Activated T-cell treated with anti-CD3 and anti-CD28 coated beads, Interleukin-2, amount 50 U/mL, for 4 hours (primary cell): Measurements from ENCODE around the gene RAP1GAP2. TPM values are rescaled to one million over a fixed set of nuclear protein-coding genes. Genes with fewer than 3 reads are reported as not detected.
A peak's percentile ranks its signal among the peaks of the same experiment; 100 is the strongest.
"Not testable (repeated sequence)": the region's sequence is repeated elsewhere in the genome, so short reads cannot be mapped to it uniquely, and the experiment has no call there.

Source experiments
- ATAC-seq, 2 donors: fragments of 200-7000 bp; cut with Tn5 transposase; one replicate each; pipeline ENCODE4 v1.10.0; 2021
- DNase-seq: peaks from one replicate; pipeline ENCODE4 v3.0.0-alpha.2; 2020
- H3K27me3 Mint-ChIP-seq: one replicate; pipeline ENCODE4 v1.8.0; 2021; ENCODE audit warnings: low read depth, mixed read lengths
- H3K36me3 Mint-ChIP-seq: one replicate; pipeline ENCODE4 v1.8.0; 2022; ENCODE audit warnings: mixed read lengths; ENCODE audit not compliant: insufficient read depth
- H3K4me1 Mint-ChIP-seq: one replicate; pipeline ENCODE4 v1.8.0; 2021; ENCODE audit warnings: low read depth, mixed read lengths
- H3K4me3 Mint-ChIP-seq: one replicate; pipeline ENCODE4 v1.8.0; 2021; ENCODE audit warnings: mild to moderate bottlenecking, moderate library complexity, mixed read lengths
- H3K9me3 Mint-ChIP-seq: one replicate; pipeline ENCODE4 v1.8.0; 2021; ENCODE audit warnings: mixed read lengths
- total RNA-seq, 3 donors: library from RNA; stranded (reverse); gene quantifications; one replicate each; pipeline ENCODE4 v1.2.1, GENCODE V29; 2021

RAP1GAP2 gene
- total RNA-seq, 3 donors from 2014 or later = 0.29 to 1.6 (median 1.2) TPM

DNA sequence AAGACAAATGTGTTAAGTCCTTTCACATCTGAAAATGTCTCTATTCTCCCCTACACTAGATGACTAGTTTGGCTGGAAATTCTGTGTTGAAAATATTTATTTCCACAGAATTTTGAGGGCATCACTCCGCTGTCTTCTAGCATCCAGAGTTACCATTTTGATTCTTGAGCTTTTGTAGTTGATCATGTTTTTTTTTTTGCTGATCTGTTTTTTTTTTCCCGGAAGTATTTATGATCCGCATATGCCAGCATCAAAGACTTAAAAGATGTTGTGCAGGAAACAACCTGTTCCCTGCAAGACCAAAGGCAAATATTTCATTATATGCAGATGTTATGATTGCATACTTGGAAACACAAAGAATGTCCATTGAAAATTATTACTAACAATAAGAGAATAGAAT lies 250.5 kb downstream of the RAP1GAP2 start:
- Mint-ChIP-seq H3K4me3 (no peak overlapping the region), H3K27me3 (no peaks in the 10 kb centered on the region), H3K36me3 (peaks cover 2% of the 10 kb centered on the region), H3K9me3 (peaks cover 4% of the 10 kb centered on the region), H3K4me1 (peaks cover 6% of the 10 kb centered on the region)
- ATAC-seq (no peak), DNase-seq (no peak)

DNA sequence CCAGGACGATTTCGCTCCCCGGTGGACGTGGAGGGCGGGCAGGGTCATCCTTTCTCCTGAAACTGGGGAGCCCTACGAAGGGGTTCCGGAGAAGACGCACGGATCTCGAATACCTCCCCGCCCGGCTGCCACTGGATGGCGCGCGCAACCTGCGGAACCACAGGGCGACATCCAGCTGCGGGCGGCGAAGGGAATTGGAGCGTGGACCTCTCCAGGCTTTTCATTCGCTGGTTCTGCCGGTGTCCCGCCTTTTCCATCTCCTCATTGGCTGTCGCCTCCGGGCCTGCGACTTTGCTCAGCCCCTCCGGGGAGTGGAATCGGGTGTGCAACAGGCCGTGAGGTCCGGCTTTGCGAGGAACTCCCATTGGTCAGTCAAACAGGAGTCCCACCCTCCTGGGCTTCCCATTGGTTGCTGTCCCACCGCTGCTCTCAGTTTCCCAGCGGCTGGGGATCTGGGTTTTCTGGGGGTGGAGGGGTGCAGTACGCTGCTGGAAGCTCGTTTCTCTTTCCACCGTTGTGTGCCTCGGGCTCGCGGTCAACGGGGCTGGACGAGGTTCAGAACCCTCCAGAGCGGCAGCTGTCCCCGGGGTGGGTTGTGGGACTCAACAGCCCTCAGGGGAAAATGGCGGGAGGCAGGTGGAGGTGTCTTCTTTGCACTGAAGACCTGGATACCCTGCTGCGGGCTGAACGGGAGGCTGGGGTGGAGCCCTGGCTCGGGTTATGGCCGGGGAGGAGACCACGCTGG lies 252.7 kb downstream of the RAP1GAP2 start:
- H3K9me3 Mint-ChIP-seq = no peaks in the 10 kb centered on the region
- no peaks in the 10 kb centered on the region for H3K36me3 Mint-ChIP-seq
- peaks cover 6% of the 10 kb centered on the region for H3K4me1 Mint-ChIP-seq
- peak overlapping the region; percentile 93 for H3K4me3 Mint-ChIP-seq
- ATAC-seq (peak; percentile 99), DNase-seq (peak; percentile 88)
- H3K27me3 Mint-ChIP-seq = no peaks in the 10 kb centered on the region

DNA sequence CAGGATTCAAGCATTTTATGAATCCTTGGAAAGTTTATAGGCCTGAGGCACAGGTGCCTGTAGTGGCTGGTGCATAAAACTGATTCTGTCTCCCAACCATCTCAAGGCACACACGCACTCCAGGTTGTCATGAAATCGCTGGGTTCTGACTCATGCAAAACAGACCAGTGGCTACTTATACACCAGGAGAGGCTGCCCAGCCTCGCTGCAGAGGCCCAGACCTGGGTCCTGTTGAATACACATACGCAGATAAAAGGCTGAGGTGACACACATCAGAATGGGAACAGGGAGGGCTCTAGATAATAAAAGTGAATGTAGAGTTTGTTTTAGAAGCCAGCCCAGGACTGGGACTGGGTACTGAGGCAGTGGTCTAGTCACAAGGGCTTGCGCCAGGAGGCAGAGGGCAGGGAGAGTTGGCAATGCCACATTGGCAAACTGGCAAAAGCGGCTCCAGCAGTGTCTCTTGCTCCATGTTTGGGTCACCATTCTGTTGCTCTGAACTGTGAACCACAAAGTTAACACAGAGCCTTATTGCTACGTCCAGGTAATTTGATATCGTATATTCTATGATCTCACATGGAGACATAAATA lies 253.6 kb downstream of the RAP1GAP2 start:
- ATAC-seq = no peak
- H3K9me3 Mint-ChIP-seq = no peaks in the 10 kb centered on the region
- DNase-seq = no peak
- H3K27me3 Mint-ChIP-seq = no peaks in the 10 kb centered on the region
- peaks cover 6% of the 10 kb centered on the region for H3K4me1 Mint-ChIP-seq
- peak overlapping the region; percentile 93 for H3K4me3 Mint-ChIP-seq
- no peaks in the 10 kb centered on the region for H3K36me3 Mint-ChIP-seq

DNA sequence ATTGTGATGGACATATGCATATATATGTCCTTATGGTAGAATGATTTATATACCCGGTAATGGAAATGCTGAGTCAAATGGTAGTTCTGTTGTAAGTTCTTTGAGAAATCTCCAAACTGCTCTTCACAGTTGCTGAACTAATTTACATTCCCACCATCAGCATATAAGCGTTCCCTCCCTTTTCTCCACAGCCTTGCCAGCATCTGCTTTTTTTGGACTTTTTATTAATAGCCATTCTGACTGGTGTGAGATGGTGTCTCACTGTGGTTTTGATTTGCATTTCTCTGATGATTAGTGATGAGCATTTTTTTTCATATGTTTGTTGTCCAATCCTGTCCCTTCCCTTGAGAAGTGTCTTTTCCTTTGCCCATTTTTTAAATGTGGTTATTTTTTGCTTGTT lies 258.6 kb downstream of the RAP1GAP2 start:
- not testable (repeated sequence) for H3K9me3 Mint-ChIP-seq, H3K4me3 Mint-ChIP-seq, DNase-seq, ATAC-seq, H3K4me1 Mint-ChIP-seq, H3K36me3 Mint-ChIP-seq, H3K27me3 Mint-ChIP-seq

DNA sequence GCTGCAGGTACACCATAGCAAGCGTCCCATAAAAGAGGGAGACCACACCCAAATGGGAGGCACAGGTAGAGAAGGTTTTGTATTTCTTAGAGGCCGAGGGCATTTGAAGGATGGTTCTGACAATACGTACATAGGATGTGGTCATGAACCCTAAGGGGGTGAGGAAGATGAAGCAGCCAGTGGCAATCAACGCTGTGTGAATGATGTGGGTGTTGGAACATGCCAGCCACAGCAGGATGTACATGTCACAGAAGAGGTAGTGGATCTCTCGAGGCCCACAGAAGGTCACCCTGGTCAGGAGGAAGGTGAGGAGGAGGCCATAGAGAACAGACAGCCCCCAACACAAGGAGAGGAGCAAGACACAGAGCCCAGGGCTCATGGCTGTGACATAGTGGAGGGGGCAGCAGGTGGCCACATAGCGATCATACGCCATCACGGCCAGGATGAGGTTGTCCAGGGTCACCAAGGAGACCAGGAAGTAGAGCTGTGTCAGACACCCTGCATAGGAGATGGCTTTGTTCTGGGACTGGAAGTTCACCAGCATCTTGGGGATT lies 266.7 kb downstream of the RAP1GAP2 start:
- not testable (repeated sequence) for H3K4me3 Mint-ChIP-seq, H3K36me3 Mint-ChIP-seq, H3K4me1 Mint-ChIP-seq, H3K27me3 Mint-ChIP-seq, DNase-seq, ATAC-seq, H3K9me3 Mint-ChIP-seq

DNA sequence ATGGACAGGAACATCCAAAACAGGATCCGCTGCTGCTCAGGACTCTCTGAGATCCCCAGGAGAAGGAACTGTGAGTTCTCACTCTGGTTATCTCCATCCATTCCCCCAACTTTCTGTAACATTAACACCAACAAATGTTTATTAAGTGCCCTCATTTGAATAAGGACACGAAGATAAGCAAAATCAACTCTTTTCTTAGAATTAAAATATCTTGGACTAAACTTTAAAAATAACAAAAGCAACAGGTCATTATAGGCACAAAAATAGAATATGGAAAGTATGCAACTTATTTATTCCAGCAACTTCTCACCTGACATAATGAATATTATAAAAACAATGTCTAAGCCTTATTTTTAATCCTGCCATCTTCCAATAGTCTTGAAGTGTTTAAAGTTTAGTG lies 267.3 kb downstream of the RAP1GAP2 start, which contains the start of gene OR1D5:
TSS of gene OR1D5 (minus strand) at position 101 of the 400 bp plus-strand sequence. CDS start at position 101, 0 bp downstream.
- H3K27me3 Mint-ChIP-seq, ATAC-seq, DNase-seq, H3K4me1 Mint-ChIP-seq, H3K9me3 Mint-ChIP-seq, H3K4me3 Mint-ChIP-seq, H3K36me3 Mint-ChIP-seq: not testable (repeated sequence)

DNA sequence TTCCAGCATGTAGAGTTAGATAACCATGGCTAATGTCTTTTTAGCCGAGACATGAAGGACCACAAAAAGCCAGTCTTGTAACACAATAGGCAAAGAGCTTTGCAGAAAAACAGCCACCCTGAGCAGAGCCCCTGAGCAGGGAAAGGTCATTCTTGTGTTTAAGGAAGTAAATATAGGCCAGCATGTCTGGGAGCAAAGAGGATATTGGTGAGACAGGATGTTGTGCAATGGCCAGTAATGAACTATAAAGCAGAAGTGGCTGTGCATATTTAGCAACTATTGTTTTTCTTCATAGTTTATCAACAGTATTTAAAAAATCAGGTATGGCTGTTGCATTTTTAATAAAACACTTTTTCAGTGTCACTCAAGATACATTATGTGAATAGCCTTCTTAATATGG lies 269.0 kb downstream of the RAP1GAP2 start:
- not testable (repeated sequence) for H3K36me3 Mint-ChIP-seq, H3K9me3 Mint-ChIP-seq, H3K4me3 Mint-ChIP-seq, H3K27me3 Mint-ChIP-seq, H3K4me1 Mint-ChIP-seq, DNase-seq, ATAC-seq

DNA sequence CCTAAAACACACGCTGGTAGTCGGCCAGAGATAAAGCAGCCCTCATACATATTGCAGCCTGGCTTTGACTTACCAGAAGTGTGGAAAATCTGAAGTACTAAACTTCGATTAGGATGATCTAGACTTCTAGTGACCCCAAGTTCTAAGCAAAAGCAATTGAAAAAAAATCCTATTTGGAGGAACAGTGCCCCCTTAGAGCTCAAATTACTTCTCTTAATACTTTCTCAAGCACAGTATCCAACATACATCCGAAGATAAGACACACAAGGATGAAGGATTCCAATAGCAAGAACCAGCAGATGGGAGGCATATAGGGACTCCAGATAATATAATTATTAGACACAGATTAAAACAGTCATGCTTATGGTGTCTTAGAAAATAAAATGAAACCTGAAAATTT lies 277.6 kb downstream of the RAP1GAP2 start:
- DNase-seq, ATAC-seq: not testable (repeated sequence)
- peaks cover 13% of the 10 kb centered on the region for H3K9me3 Mint-ChIP-seq

More for the DNA sequence above, 277.6 kb downstream of the RAP1GAP2 start:
- not testable (repeated sequence) for H3K36me3 Mint-ChIP-seq, H3K4me1 Mint-ChIP-seq, H3K4me3 Mint-ChIP-seq
- H3K27me3 Mint-ChIP-seq = peaks cover 10% of the 10 kb centered on the region

Other genes with a start within 250 kb of the RAP1GAP2 start
- gene PAFAH1B1, start 202.8 kb upstream of the RAP1GAP2 start, total RNA-seq = 100 to 1,000 TPM; 122 to 133 (median 130) TPM
- gene CLUH, start 84.7 kb upstream of the RAP1GAP2 start, total RNA-seq = 100 to 1,000 TPM; 245 to 297 (median 279) TPM
- under 1 TPM in 1 of 3 donors, not detected in 2; 0.16 TPM for gene CCDC92B, start 46.8 kb upstream of the RAP1GAP2 start, total RNA-seq